GM23338 (cell line): ENCODE measurements around the gene ZAP70. TPM values are rescaled to one million over a fixed set of nuclear protein-coding genes. Genes with fewer than 3 reads are reported as not detected.

Experiments
- ATAC-seq: fragments of 200-7000 bp; cut with Tn5 transposase; 3 replicates; pipeline ENCODE4 v1.9.1; 2020
- DNase-seq: peaks from one replicate; pipeline ENCODE4 v3.0.0-alpha.2; 2015; ENCODE audit warnings: low spot score
- H2AFZ ChIP-seq: fragments of 200-600 bp; sonication (generic); 2 replicates; pipeline ENCODE4 v1.8.0; 2016; ENCODE audit warnings: antibody characterized with exemption, mild to moderate bottlenecking, moderate library complexity
- H3F3A ChIP-seq: fragments of 200-600 bp; sonication (generic); replicated peaks from 2 replicates; pipeline ENCODE4 v1.8.0; 2017; ENCODE audit warnings: antibody characterized with exemption, mixed run types, low read depth
- H3K27ac ChIP-seq: fragments of 200-600 bp; sonication (generic); 2 replicates; pipeline ENCODE4 v1.6.1; 2016; ENCODE audit warnings: low read depth
- H3K27me3 ChIP-seq: fragments of 200-600 bp; sonication (generic); 2 replicates; pipeline ENCODE4 v1.8.0; 2016; ENCODE audit warnings: mild to moderate bottlenecking, mixed run types, moderate library complexity; ENCODE audit not compliant: insufficient read depth
- H3K36me3 ChIP-seq: fragments of 200-600 bp; sonication (generic); 2 replicates; pipeline ENCODE4 v1.8.0; 2016; ENCODE audit warnings: mild to moderate bottlenecking; ENCODE audit not compliant: insufficient read depth
- H3K4me1 ChIP-seq: fragments of 200-600 bp; sonication (generic); 2 replicates; pipeline ENCODE4 v1.8.0; 2016; ENCODE audit warnings: mild to moderate bottlenecking, moderate library complexity; ENCODE audit not compliant: insufficient read depth
- H3K4me2 ChIP-seq: fragments of 200-600 bp; sonication (generic); 2 replicates; pipeline ENCODE4 v1.7.1; 2017; ENCODE audit warnings: mixed run types
- H3K4me3 ChIP-seq: fragments of 200-600 bp; sonication (generic); 2 replicates; pipeline ENCODE4 v1.6.1; 2016; ENCODE audit warnings: mixed run types
- H3K79me2 ChIP-seq: fragments of 200-600 bp; sonication (generic); replicated peaks from 2 replicates; pipeline ENCODE4 v1.8.0; 2017; ENCODE audit warnings: mild to moderate bottlenecking; ENCODE audit not compliant: insufficient read depth
- H3K9me2 ChIP-seq: fragments of 200-600 bp; sonication (generic); 2 replicates; pipeline ENCODE4 v1.8.0; 2017; ENCODE audit not compliant: insufficient read depth
- H4K20me1 ChIP-seq: fragments of 200-600 bp; sonication (generic); replicated peaks from 2 replicates; pipeline ENCODE4 v1.8.0; 2017; ENCODE audit warnings: mild to moderate bottlenecking; ENCODE audit not compliant: insufficient read depth
- H3K27ac Mint-ChIP-seq: 2 replicates; pipeline ENCODE4 v1.8.0; 2020; ENCODE audit warnings: inconsistent platforms, mild to moderate bottlenecking, moderate library complexity, mixed read lengths
- H3K27me3 Mint-ChIP-seq: 3 replicates; pipeline ENCODE4 v1.8.0; 2022; ENCODE audit warnings: low read depth, mild to moderate bottlenecking, moderate library complexity, mixed read lengths, inconsistent platforms; ENCODE audit not compliant: insufficient read depth, poor library complexity
- H3K36me3 Mint-ChIP-seq: 3 replicates; pipeline ENCODE4 v1.8.0; 2021; ENCODE audit warnings: low read depth, mild to moderate bottlenecking, inconsistent platforms, moderate library complexity, mixed read lengths
- H3K4me1 Mint-ChIP-seq: 3 replicates; pipeline ENCODE4 v1.8.0; 2020; ENCODE audit warnings: mild to moderate bottlenecking, inconsistent platforms, mixed read lengths
- H3K4me3 Mint-ChIP-seq: 3 replicates; pipeline ENCODE4 v1.8.0; 2021; ENCODE audit warnings: moderate library complexity, mild to moderate bottlenecking, inconsistent platforms, mixed read lengths
- H3K9me3 Mint-ChIP-seq: 3 replicates; pipeline ENCODE4 v1.8.0; 2020; ENCODE audit warnings: moderate library complexity, mild to moderate bottlenecking, inconsistent platforms, mixed read lengths
- EZH2 ChIP-seq: fragments of 200-600 bp; sonication (generic); IDR thresholded peaks from one replicate; pipeline ENCODE4 v1.8.0; 2017; ENCODE audit warnings: antibody characterized with exemption, mild to moderate bottlenecking, low read depth; ENCODE audit not compliant: unreplicated experiment
- EZH2phosphoT487 ChIP-seq: fragments of 200-600 bp; sonication (generic); IDR thresholded peaks from one replicate; pipeline ENCODE4 v1.8.1; 2018; ENCODE audit warnings: antibody characterized with exemption; ENCODE audit not compliant: unreplicated experiment
- JUNB ChIP-seq: IDR thresholded peaks from one replicate; pipeline ENCODE4 v1.6.1; 2016; ENCODE audit warnings: antibody characterized with exemption; ENCODE audit not compliant: unreplicated experiment
- POLR2AphosphoS5 ChIP-seq: IDR thresholded peaks from 2 replicates; pipeline ENCODE4 v1.6.1; 2016; ENCODE audit warnings: antibody characterized with exemption, low read depth
- ZNF114 ChIP-seq: fragments of 250-450 bp; sonication (Bioruptor Pico); IDR thresholded peaks from 2 replicates; pipeline ENCODE4 v1.5.0; 2020; ENCODE audit warnings: mild to moderate bottlenecking, moderate library complexity
- polyA plus RNA-seq: library from polyadenylated mRNA; unstranded; fragments of >200 nt; fragmentation: Nextera tagmentation; extraction: Ambion mirVana; gene quantifications from 2 replicates; pipeline ENCODE4 v1.2.1, GENCODE V29; 2016
- total RNA-seq: library from RNA; depleted of rRNA; stranded (reverse); fragments of >200 nt; shearing (Covaris generic); gene quantifications from 2 replicates; pipeline ENCODE4 v1.2.3, GENCODE V29; 2014
- TF ChIP-seq, protein P1 (sequence below): fragments of 250-450 bp; sonication (Bioruptor Pico); IDR thresholded peaks from 2 replicates; pipeline ENCODE4 v1.5.0; 2020; ENCODE audit warnings: mild to moderate bottlenecking, moderate library complexity
- TF ChIP-seq, protein P2 (sequence below): IDR thresholded peaks from one replicate; pipeline ENCODE4 v1.6.1; 2018; ENCODE audit warnings: antibody characterized with exemption; ENCODE audit not compliant: unreplicated experiment

Gene ZAP70
- total and polyA plus RNA-seq, 2 experiments from 2014 or later, result 0.42 TPM; not detected in 1

DNA sequence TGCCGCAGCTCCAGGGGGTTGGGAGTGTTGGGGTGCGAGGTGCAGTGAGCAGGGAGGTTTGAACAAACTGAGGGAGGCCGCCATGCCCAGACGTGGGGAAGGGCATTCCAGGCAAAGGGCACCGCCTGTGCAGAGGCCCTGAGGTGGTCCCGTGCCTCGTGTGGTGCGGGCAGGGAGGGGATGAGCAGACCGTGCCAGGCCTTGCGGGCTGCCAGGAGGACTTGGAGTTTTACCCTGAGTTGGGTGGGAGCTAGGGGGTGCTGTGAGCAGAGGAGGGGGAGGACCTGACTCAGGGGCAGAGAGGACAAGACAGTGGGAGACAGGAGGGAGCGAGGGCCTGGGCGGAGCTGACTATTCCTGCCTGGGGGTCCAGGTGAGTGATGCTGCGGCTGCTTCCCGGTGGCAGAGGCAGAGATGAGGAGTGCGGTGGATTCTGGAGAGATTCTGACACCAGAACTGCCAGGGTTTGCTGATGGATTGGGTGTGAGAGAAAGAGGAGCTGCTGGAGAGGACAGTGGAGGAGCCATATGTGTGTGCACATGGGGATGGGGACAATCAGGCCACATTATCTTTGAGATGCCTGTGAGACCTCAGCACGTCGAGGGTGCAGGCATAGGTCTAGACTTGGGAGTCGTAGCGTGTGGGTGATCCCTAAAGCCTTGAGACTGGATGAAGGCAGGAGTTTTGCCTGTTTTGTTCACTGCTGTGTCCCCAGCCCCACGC, 23.4 kb downstream of the ZAP70 start (continued):
- TF ChIP-seq, protein P1, sequence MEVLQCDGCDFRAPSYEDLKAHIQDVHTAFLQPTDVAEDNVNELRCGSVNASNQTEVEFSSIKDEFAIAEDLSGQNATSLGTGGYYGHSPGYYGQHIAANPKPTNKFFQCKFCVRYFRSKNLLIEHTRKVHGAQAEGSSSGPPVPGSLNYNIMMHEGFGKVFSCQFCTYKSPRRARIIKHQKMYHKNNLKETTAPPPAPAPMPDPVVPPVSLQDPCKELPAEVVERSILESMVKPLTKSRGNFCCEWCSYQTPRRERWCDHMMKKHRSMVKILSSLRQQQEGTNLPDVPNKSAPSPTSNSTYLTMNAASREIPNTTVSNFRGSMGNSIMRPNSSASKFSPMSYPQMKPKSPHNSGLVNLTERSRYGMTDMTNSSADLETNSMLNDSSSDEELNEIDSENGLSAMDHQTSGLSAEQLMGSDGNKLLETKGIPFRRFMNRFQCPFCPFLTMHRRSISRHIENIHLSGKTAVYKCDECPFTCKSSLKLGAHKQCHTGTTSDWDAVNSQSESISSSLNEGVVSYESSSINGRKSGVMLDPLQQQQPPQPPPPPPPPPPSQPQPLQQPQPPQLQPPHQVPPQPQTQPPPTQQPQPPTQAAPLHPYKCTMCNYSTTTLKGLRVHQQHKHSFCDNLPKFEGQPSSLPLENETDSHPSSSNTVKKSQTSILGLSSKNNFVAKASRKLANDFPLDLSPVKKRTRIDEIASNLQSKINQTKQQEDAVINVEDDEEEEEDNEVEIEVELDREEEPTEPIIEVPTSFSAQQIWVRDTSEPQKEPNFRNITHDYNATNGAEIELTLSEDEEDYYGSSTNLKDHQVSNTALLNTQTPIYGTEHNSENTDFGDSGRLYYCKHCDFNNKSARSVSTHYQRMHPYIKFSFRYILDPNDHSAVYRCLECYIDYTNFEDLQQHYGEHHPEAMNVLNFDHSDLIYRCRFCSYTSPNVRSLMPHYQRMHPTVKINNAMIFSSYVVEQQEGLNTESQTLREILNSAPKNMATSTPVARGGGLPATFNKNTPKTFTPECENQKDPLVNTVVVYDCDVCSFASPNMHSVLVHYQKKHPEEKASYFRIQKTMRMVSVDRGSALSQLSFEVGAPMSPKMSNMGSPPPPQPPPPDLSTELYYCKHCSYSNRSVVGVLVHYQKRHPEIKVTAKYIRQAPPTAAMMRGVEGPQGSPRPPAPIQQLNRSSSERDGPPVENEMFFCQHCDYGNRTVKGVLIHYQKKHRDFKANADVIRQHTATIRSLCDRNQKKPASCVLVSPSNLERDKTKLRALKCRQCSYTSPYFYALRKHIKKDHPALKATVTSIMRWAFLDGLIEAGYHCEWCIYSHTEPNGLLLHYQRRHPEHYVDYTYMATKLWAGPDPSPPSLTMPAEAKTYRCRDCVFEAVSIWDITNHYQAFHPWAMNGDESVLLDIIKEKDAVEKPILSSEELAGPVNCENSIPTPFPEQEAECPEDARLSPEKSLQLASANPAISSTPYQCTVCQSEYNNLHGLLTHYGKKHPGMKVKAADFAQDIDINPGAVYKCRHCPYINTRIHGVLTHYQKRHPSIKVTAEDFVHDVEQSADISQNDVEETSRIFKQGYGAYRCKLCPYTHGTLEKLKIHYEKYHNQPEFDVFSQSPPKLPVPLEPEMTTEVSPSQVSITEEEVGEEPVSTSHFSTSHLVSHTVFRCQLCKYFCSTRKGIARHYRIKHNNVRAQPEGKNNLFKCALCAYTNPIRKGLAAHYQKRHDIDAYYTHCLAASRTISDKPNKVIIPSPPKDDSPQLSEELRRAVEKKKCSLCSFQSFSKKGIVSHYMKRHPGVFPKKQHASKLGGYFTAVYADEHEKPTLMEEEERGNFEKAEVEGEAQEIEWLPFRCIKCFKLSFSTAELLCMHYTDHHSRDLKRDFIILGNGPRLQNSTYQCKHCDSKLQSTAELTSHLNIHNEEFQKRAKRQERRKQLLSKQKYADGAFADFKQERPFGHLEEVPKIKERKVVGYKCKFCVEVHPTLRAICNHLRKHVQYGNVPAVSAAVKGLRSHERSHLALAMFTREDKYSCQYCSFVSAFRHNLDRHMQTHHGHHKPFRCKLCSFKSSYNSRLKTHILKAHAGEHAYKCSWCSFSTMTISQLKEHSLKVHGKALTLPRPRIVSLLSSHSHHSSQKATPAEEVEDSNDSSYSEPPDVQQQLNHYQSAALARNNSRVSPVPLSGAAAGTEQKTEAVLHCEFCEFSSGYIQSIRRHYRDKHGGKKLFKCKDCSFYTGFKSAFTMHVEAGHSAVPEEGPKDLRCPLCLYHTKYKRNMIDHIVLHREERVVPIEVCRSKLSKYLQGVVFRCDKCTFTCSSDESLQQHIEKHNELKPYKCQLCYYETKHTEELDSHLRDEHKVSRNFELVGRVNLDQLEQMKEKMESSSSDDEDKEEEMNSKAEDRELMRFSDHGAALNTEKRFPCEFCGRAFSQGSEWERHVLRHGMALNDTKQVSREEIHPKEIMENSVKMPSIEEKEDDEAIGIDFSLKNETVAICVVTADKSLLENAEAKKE (CRISPR knock-in tag), result no peak
- no peak for TF ChIP-seq EZH2phosphoT487

DNA sequence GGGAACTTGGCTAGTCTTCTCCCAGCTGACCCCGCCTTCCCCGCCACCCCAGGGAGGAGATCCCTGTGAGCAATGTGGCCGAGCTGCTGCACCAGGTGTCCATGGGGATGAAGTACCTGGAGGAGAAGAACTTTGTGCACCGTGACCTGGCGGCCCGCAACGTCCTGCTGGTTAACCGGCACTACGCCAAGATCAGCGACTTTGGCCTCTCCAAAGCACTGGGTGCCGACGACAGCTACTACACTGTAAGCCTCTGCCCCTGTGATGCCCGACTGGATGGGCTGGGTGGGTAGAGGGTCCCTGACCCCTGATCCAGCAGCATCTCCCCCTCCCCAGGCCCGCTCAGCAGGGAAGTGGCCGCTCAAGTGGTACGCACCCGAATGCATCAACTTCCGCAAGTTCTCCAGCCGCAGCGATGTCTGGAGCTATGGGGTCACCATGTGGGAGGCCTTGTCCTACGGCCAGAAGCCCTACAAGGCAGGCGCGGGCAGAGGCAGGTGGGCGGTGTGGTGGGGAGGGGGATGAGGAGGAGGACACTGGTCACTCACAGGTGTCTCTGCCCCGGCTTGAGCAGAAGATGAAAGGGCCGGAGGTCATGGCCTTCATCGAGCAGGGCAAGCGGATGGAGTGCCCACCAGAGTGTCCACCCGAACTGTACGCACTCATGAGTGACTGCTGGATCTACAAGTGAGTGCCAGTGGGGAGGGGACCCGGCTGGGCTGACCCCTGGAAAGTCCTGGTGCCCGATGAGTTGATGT, 24.2 kb downstream of the ZAP70 start:
- no peak for DNase-seq
- no peak overlapping the region for H3K27ac ChIP-seq
- Mint-ChIP-seq H3K27ac (no peak overlapping the region), H3K27me3 (peaks cover 21% of the 10 kb centered on the region), H3K4me3 (no peak overlapping the region), H3K36me3 (no peaks in the 10 kb centered on the region; the same call in 2 of the 3 replicates), H3K9me3 (no peaks in the 10 kb centered on the region), H3K4me1 (peaks cover 4% of the 10 kb centered on the region; the same call in 2 of the 3 replicates)
- H3K27me3 ChIP-seq, result no peaks in the 10 kb centered on the region
- no peaks in the 10 kb centered on the region for H3K36me3 ChIP-seq
- 0 out of 2 replicates have a peak, but pooled peaks cover 4% of the 10 kb centered on the region for H3K9me2 ChIP-seq
- H3K4me1 ChIP-seq, result no peaks in the 10 kb centered on the region
- TF ChIP-seq JUNB (no peak), ZNF114 (CRISPR knock-in tag) (no peak), EZH2 (no peak), POLR2AphosphoS5 (no peak)
- TF ChIP-seq, protein P2, sequence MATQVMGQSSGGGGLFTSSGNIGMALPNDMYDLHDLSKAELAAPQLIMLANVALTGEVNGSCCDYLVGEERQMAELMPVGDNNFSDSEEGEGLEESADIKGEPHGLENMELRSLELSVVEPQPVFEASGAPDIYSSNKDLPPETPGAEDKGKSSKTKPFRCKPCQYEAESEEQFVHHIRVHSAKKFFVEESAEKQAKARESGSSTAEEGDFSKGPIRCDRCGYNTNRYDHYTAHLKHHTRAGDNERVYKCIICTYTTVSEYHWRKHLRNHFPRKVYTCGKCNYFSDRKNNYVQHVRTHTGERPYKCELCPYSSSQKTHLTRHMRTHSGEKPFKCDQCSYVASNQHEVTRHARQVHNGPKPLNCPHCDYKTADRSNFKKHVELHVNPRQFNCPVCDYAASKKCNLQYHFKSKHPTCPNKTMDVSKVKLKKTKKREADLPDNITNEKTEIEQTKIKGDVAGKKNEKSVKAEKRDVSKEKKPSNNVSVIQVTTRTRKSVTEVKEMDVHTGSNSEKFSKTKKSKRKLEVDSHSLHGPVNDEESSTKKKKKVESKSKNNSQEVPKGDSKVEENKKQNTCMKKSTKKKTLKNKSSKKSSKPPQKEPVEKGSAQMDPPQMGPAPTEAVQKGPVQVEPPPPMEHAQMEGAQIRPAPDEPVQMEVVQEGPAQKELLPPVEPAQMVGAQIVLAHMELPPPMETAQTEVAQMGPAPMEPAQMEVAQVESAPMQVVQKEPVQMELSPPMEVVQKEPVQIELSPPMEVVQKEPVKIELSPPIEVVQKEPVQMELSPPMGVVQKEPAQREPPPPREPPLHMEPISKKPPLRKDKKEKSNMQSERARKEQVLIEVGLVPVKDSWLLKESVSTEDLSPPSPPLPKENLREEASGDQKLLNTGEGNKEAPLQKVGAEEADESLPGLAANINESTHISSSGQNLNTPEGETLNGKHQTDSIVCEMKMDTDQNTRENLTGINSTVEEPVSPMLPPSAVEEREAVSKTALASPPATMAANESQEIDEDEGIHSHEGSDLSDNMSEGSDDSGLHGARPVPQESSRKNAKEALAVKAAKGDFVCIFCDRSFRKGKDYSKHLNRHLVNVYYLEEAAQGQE, result no peak
- H3F3A ChIP-seq, result no peaks in the 10 kb centered on the region
- ATAC-seq, result no peak
- H3K4me2 ChIP-seq, result no peak overlapping the region
- H3K4me3 ChIP-seq, result no peak overlapping the region
- no peaks in the 10 kb centered on the region for H3K79me2 ChIP-seq
- H4K20me1 ChIP-seq, result no peaks in the 10 kb centered on the region
- no peak overlapping the region for H2AFZ ChIP-seq
